K562 (cell line): ENCODE results near the gene RSRC1. TPM values are rescaled to one million over a fixed set of nuclear protein-coding genes. Genes with fewer than 3 reads are reported as not detected.
A peak's percentile ranks its signal among the peaks of the same experiment; 100 is the strongest.

ENCODE experiments used
- ARID1B ChIP-seq: fragments of 450-650 bp; IDR thresholded peaks from 2 replicates; pipeline ENCODE4 v1.6.1; 2016; ENCODE audit warnings: antibody characterized with exemption, mild to moderate bottlenecking, inconsistent platforms
- BDP1 ChIP-seq: IDR thresholded peaks from 3 replicates; pipeline ENCODE4 v1.6.1; 2011; ENCODE audit not compliant: insufficient read length, insufficient read depth
- HMBOX1 ChIP-seq: sonication (generic); IDR thresholded peaks from 2 replicates; pipeline ENCODE4 v1.6.1; 2016
- JUN ChIP-seq, 2 experiments: sonication (generic) in 1 of 2; formaldehyde crosslinking in 1 of 2; IDR thresholded peaks; 2 replicates each; pipeline versions ENCODE4 v1.6.1 to v1.8.0; 2012 to 2022; ENCODE audit warnings: borderline replicate concordance in 2 of 2, mild to moderate bottlenecking in 2 of 2, improper control_type of control experiment in 1 of 2, low read depth in 1 of 2, low read length in 1 of 2, missing genetic modification reagents in 1 of 2
- MAFF ChIP-seq: IDR thresholded peaks from 2 replicates; pipeline ENCODE4 v1.6.1; 2012; ENCODE audit warnings: low read length, improper control_type of control experiment
- MITF ChIP-seq: IDR thresholded peaks from 2 replicates; pipeline ENCODE4 v1.6.1; 2014; ENCODE audit warnings: antibody characterized with exemption
- MTA3 ChIP-seq: fragments of 450-650 bp; formaldehyde crosslinking; IDR thresholded peaks from 2 replicates; pipeline ENCODE4 v1.6.1; 2017; ENCODE audit warnings: mild to moderate bottlenecking, borderline replicate concordance
- PKNOX1 ChIP-seq: fragments of 450-650 bp; IDR thresholded peaks from 2 replicates; pipeline ENCODE4 v1.6.1; 2016
- PURB ChIP-seq: sonication (generic); formaldehyde crosslinking; IDR thresholded peaks from 2 replicates; pipeline ENCODE4 v1.9.0; 2021; ENCODE audit warnings: low read depth, mild to moderate bottlenecking, missing genetic modification reagents
- SMARCE1 ChIP-seq: fragments of 450-650 bp; IDR thresholded peaks from 2 replicates; pipeline ENCODE4 v1.7.1; 2016; ENCODE audit warnings: mild to moderate bottlenecking
- SOX6 ChIP-seq: fragments of 450-650 bp; IDR thresholded peaks from 2 replicates; pipeline ENCODE4 v1.6.1; 2014; ENCODE audit warnings: mild to moderate bottlenecking
- TEAD4 ChIP-seq, 2 experiments: sonication (generic) in 1 of 2; formaldehyde crosslinking in 1 of 2; IDR thresholded peaks; 2 replicates each; pipeline versions ENCODE4 v1.6.1 to v1.8.0; 2012 to 2022; ENCODE audit warnings: borderline replicate concordance in 1 of 2, inconsistent platforms in 1 of 2, low read length in 1 of 2, mild to moderate bottlenecking in 1 of 2, missing genetic modification reagents in 1 of 2
- TFAP4 ChIP-seq: sonication (generic); formaldehyde crosslinking; IDR thresholded peaks from 2 replicates; pipeline ENCODE4 v1.8.0; 2022; ENCODE audit warnings: missing genetic modification reagents, mild to moderate bottlenecking, moderate library complexity, borderline replicate concordance
- VEZF1 ChIP-seq: fragments of 200-800 bp; sonication (Bioruptor generic); IDR thresholded peaks from 2 replicates; pipeline ENCODE4 v1.6.1; 2017; ENCODE audit warnings: missing genetic modification characterization, missing compliant biosample characterization
- ZNF395 ChIP-seq: fragments of 200-800 bp; sonication (Bioruptor generic); IDR thresholded peaks from 2 replicates; pipeline ENCODE4 v1.6.1; 2017; ENCODE audit warnings: missing genetic modification characterization, missing compliant biosample characterization
- ZNF740 ChIP-seq, 3 experiments: fragments of 200-800 bp in 1 of 3; sonication (Bioruptor generic) in 1 of 3; sonication (generic) in 1 of 3; formaldehyde crosslinking in 1 of 3; IDR thresholded peaks; 2 replicates each; pipeline versions ENCODE4 v1.6.1 to v1.8.0; 2016 to 2022; ENCODE audit warnings: mild to moderate bottlenecking in 2 of 3, missing compliant biosample characterization in 2 of 3, missing genetic modification characterization in 2 of 3, missing genetic modification reagents in 1 of 3
- polyA plus RNA-seq, 8 experiments: library from polyadenylated mRNA; depleted of rRNA in 4 of 8; stranded (reverse) in 5 of 8; unstranded in 3 of 8; fragments of >200 nt; fragmentation: Nextera tagmentation in 2 of 8; fragmentation: Illumina TruSeq in 1 of 8; extraction: Ambion mirVana in 2 of 8; extraction: Trizol in 1 of 8; gene quantifications; 2 replicates each; pipeline versions ENCODE4 v1.2.1 to v1.2.3, GENCODE V29; 2011 to 2014; ENCODE audit warnings: inconsistent platforms in 1 of 8, missing spikeins in 1 of 8
- total RNA-seq, 7 experiments: library from RNA; depleted of rRNA in 6 of 7; stranded (reverse); fragments of >200 nt in 6 of 7; fragmentation: Illumina TruSeq in 2 of 7; extraction: Trizol in 2 of 7; gene quantifications; 2 replicates each; pipeline versions ENCODE4 v1.2.1 to v1.2.3, GENCODE V29; 2011 to 2021; ENCODE audit warnings: low replicate concordance in 1 of 7

Gene RSRC1
- total and polyA plus RNA-seq, 9 of the 15 experiments (the other 6 are each of a cell fraction or from before 2014, with no cell fraction given) = 19.3 to 128 (median 75.5) TPM

GRCh38 chr3:158167737-158168557 is 58.1 kb downstream of the RSRC1 start (continued):
- TF ChIP-seq MITF (no peak), TFAP4 (CRISPR knock-in tag) (peak; percentile 42; the same call in 1 of the 2 replicates), PURB (CRISPR knock-in tag) (no peak), ZNF740 (CRISPR knock-in tag; IDR thresholded peaks at IDR 0.05) (no peak), ZNF740 (tag; IDR thresholded peaks at IDR 0.05) (no peak), SMARCE1 (peak; percentile 94), TEAD4 (IDR thresholded peaks at IDR 0.05; ENCODE audit: low read length) (peak; percentile 35; the same call in 1 of the 2 replicates), TEAD4 (CRISPR knock-in tag; IDR thresholded peaks at IDR 0.05; ENCODE audit: borderline replicate concordance) (no peak), VEZF1 (CRISPR knock-in tag) (0 out of 2 replicates have a peak, but pooled peaks have one; percentile 17), HMBOX1 (peak; percentile 92), BDP1 (no peak), ARID1B (peak; percentile 83), MTA3 (0 out of 2 replicates have a peak, but pooled peaks have one; percentile 29), PKNOX1 (peak; percentile 58; the same call in 1 of the 2 replicates), ZNF395 (CRISPR knock-in tag) (peak; percentile 48; the same call in 1 of the 2 replicates), JUN (IDR thresholded peaks at IDR 0.05; ENCODE audit: borderline replicate concordance, low read depth, low read length) (peak; percentile 88), JUN (CRISPR knock-in tag; IDR thresholded peaks at IDR 0.05; ENCODE audit: borderline replicate concordance) (no peak), SOX6 (peak; percentile 69), MAFF (peak; percentile 78)
